Measurements from ENCODE around the gene KDSR. TPM values are rescaled to one million over a fixed set of nuclear protein-coding genes. Genes with fewer than 3 reads are reported as not detected.

Gene KDSR
- total RNA-seq, 1 experiment from 2014 or later = 35.6 TPM

- no peak for DNase-seq (ENCODE audit: low read depth)
These were observed 69.2 kb downstream of the KDSR start for GRCh38 chr18:63297687-63298399.

DNA sequence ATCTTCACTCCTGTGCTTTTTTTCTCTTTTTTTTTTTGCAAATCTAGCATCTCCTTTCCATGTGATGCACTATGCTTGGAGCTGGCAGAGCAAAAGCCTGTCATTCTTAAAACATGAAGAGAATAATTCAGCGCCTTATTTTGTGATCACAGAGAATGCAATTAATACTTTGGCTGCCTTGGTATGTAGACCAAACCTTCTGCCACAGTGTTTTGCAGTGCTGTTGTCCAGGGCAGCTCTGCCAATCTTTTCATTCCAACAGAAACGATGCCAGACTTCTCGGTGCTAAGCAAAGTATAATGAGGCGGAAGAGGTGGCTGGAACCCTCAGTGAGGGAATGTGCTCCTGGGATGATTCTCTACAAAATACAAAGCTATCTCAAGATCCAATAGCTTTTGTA lies 73.1 kb downstream of the KDSR start:
- in situ Hi-C loops (cut with HindIII; ENCODE audit: low pct_unique_long_range_greater_than_20kb, low sequenced_read_pairs) = no loop called here
- no peak for DNase-seq (ENCODE audit: low read depth)

More at GRCh38 chr18:63297687-63298399, 69.2 kb downstream of the KDSR start:
- in situ Hi-C loops (cut with HindIII; ENCODE audit: low pct_unique_long_range_greater_than_20kb, low sequenced_read_pairs) = no loop called here

- in situ Hi-C loops (cut with HindIII; ENCODE audit: low pct_unique_long_range_greater_than_20kb, low sequenced_read_pairs) = no loop called here
- no peak for DNase-seq (ENCODE audit: low read depth)
These were observed 73.9 kb downstream of the KDSR start for GRCh38 chr18:63292831-63293683.

DNA sequence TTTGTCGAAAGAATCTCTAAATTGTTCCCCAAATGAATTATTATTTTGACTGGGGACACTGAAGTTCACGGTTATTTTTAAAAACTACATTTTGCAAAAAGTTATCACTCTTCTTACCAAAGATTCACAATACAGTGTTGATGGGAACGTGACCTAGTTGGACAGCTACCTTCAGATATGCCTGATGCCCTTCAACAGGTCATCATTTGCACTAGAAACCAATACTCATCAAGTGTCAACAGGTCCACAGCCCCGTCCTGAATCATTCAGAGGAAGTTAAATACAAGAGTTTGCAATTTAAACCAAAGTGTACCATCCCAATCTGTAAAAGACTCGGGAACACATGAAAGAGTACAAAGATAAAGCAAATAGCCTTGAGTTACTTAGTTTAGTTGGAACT lies 75.7 kb downstream of the KDSR start:
- in situ Hi-C loops (cut with HindIII; ENCODE audit: low pct_unique_long_range_greater_than_20kb, low sequenced_read_pairs) = no loop called here
- no peak for DNase-seq (ENCODE audit: low read depth)

DNA sequence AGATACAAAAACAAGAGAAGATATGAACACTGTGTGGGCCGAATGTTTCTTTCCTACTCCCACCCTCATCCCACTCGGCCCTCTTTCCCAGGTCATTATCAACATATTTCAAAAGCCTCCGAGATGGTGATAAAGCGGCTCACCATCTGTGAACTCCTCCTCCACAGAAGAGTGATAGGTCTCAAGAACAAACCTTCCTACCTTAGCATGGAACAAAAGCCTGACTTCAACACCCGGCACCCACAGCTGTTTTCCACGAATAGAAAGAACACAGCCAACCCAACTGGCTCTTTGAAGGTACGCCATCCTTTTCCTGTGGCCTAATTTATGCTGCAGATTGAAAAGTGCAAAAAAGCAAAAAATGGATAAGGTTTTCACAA lies 76.2 kb downstream of the KDSR start:
- no peak for DNase-seq (ENCODE audit: low read depth)
- in situ Hi-C loops (cut with HindIII; ENCODE audit: low pct_unique_long_range_greater_than_20kb, low sequenced_read_pairs) = no loop called here

DNA sequence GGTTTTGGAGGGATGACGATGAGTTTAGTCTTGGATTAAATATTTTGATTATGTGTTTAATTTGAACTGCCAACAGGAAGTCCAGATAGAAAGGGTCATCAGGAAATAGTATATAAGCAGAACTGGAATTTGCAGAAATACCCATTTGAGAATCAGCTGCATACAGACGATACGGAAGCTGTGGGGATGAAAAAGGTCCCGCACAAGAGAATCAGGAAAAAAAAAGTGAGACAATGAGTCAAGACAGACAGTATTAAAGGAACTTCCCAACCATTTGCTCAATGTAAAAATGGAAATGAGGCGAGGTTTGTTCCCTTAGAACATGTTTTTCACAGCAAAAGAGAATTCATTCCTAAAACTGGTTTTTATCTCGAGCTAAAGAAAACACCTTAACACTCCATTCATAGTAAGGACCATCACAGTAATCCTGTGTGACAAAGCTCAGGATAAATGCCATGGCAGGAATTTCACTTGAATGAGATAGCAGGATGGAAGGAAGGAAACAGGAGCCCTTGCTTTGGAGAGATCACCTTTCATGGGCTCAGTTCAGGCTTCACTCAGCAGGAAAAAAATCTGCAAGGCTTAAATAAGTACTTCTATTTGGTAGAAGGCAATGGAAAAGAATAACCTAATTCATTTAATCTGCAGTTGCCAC lies 76.7 kb downstream of the KDSR start:
- no peak for DNase-seq (ENCODE audit: low read depth)
- in situ Hi-C loops (cut with HindIII; ENCODE audit: low pct_unique_long_range_greater_than_20kb, low sequenced_read_pairs) = no loop called here

- no peak for DNase-seq (ENCODE audit: low read depth)
- in situ Hi-C loops (cut with HindIII; ENCODE audit: low pct_unique_long_range_greater_than_20kb, low sequenced_read_pairs) = no loop called here
These were observed 78.7 kb downstream of the KDSR start for GRCh38 chr18:63288311-63288710.

DNA sequence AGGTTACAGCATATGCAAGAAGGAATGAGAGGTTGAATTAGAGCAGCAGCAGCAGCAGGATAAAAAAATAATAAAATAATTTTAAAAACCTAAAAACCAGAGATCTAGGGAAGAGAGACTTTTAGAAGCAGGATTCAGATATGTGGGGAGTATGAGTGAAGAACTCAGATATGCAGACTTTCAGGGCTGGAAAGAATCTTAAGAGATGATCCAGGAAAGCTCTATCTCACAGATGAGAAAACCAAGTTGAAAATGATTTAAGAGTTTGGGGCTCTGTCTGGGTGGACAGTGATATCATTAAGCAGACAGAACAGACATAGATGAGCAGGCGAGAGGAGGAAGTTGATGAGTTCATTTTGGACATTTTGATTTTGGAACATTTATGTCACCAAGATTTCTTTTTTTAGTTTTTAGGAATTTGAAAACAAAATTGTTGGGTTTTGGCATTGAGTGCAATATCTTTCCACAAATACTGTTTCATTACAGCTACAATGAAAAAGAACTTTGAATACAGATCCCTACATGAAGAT lies 79.2 kb downstream of the KDSR start:
- DNase-seq (ENCODE audit: low read depth) = no peak
- in situ Hi-C loops (cut with HindIII; ENCODE audit: low pct_unique_long_range_greater_than_20kb, low sequenced_read_pairs) = no loop called here

- in situ Hi-C loops (cut with HindIII; ENCODE audit: low pct_unique_long_range_greater_than_20kb, low sequenced_read_pairs) = no loop called here
- no peak for DNase-seq (ENCODE audit: low read depth)
These were observed 80.1 kb downstream of the KDSR start for GRCh38 chr18:63286926-63287325.

- no peak for DNase-seq (ENCODE audit: low read depth)
- in situ Hi-C loops (cut with HindIII; ENCODE audit: low pct_unique_long_range_greater_than_20kb, low sequenced_read_pairs) = no loop called here
These were observed 81.9 kb downstream of the KDSR start for GRCh38 chr18:63284827-63285733.

DNA sequence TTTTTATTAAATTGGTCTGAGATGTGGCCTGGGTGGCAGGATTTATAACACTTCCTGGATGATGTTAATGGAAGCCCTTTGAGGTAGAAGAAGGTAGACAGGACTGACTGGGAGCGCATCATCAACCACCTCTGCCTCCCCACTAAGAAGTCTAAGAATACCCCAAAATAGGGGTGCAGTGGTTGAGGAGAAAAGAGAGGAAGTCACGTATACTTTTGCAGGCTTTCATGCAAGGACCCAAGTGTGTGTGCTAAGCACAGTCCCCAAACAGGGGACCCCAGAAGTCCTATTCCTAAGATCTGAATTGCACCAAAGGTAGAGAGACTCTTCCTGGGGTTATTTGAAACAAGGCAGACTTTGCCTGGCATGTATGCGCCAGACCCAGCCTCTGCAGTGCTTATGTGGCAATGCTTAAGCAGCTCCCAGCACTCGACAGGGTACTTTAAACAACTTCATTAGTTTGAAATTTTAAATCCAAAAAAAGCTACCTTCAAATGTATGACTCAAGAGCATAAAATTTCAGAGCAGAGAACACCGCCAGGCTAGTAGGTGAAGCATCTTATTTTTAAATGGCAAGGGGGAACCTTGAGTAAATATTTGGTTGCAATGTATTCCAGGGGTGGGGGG lies 82.7 kb downstream of the KDSR start:
- in situ Hi-C loops (cut with HindIII; ENCODE audit: low pct_unique_long_range_greater_than_20kb, low sequenced_read_pairs) = no loop called here
- no peak for DNase-seq (ENCODE audit: low read depth)

DNA sequence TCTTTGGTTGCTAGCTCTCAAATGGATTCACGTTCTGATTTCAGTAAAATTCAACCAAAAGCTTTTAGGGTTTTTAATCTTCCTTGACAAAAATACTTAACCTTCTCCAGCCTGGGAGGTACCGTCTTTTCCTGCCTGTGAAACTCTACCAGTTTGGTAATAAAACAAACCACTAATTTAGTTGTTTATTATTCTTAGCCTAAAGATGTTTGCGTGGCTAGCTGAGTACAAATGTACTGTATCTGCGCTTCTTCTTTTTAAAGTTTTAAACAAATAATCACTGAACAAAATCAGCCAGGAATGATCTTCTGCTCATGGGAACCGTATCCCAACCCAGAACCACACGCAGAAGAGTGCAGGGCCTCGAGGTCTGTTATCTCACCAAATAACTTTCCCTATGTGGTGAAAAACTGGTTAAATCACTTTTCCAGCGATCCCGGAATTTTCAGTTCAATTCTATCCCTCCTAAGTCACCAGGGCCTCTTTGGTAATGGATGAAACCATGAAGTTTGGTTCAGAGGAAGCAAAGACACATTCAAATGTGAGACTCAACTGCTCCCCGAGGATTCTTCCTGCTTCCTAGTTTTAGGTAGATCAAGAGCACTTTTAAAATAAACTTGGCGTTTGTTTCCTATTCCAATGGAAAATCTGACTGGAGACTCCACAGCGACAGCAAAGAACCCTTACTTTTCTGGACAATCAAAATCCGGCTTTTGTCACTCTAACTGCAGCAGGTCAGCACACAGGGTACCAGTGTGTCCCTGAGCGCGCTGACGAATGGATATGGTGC lies 83.5 kb downstream of the KDSR start:
- in situ Hi-C loops (cut with HindIII; ENCODE audit: low pct_unique_long_range_greater_than_20kb, low sequenced_read_pairs) = no loop called here
- no peak for DNase-seq (ENCODE audit: low read depth)

GRCh38 chr18:63282793-63283192 lies 84.2 kb downstream of the KDSR start:
- no peak for DNase-seq (ENCODE audit: low read depth)
- in situ Hi-C loops (cut with HindIII; ENCODE audit: low pct_unique_long_range_greater_than_20kb, low sequenced_read_pairs) = no loop called here

Data from Caki2 (cell line).